GM06990 (cell line): ENCODE results near the gene GNAT3.

Source experiments
- DNase-seq: peaks from one replicate; pipeline ENCODE4 v3.0.0-alpha.2; 2011; ENCODE audit not compliant: insufficient read length; ENCODE audit errors: extremely low read depth
- H3K27me3 ChIP-seq: replicated peaks from 2 replicates; pipeline ENCODE4 v1.6.0; 2011; ENCODE audit warnings: low read length; ENCODE audit not compliant: control insufficient read depth, insufficient read depth
- H3K36me3 ChIP-seq: 2 replicates; pipeline ENCODE4 v1.5.1; 2011; ENCODE audit warnings: low read length; ENCODE audit not compliant: control insufficient read depth, insufficient read depth
- H3K4me3 ChIP-seq: replicated peaks from 2 replicates; pipeline ENCODE4 v1.5.1; 2011; ENCODE audit warnings: low read depth, mild to moderate bottlenecking, control low read depth, low read length
- CTCF ChIP-seq: IDR thresholded peaks from 2 replicates; pipeline ENCODE4 v1.5.1; 2011; ENCODE audit warnings: low read length, control low read depth, mild to moderate bottlenecking, inconsistent platforms; ENCODE audit not compliant: insufficient read depth, poor library complexity, severe bottlenecking

The GNAT3 gene

GRCh38 chr7:80439894-80440821 is 71.7 kb downstream of the GNAT3 start:
- Histone ChIP-seq H3K27me3 (no peaks in the 10 kb centered on the region), H3K36me3 (no peaks in the 10 kb centered on the region), H3K4me3 (no peak overlapping the region)
- no peak for DNase-seq
- no peak for TF ChIP-seq CTCF

GRCh38 chr7:80435521-80435920 is 76.3 kb downstream of the GNAT3 start:
- Histone ChIP-seq H3K36me3 (no peaks in the 10 kb centered on the region), H3K4me3 (no peak overlapping the region), H3K27me3 (no peaks in the 10 kb centered on the region)
- DNase-seq: no peak
- no peak for TF ChIP-seq CTCF

GRCh38 chr7:80434047-80434446 is 77.8 kb downstream of the GNAT3 start:
- no peaks in the 10 kb centered on the region for H3K27me3 ChIP-seq
- H3K36me3 ChIP-seq: no peaks in the 10 kb centered on the region
- DNase-seq: no peak
- TF ChIP-seq CTCF: no peak
- no peak overlapping the region for H3K4me3 ChIP-seq

- DNase-seq: no peak
- no peaks in the 10 kb centered on the region for H3K36me3 ChIP-seq
Measured at GRCh38 chr7:80432166-80432565, 79.7 kb downstream of the GNAT3 start.

GRCh38 chr7:80429181-80429580 is 82.7 kb downstream of the GNAT3 start:
- Histone ChIP-seq H3K4me3 (no peak overlapping the region), H3K27me3 (no peaks in the 10 kb centered on the region), H3K36me3 (no peaks in the 10 kb centered on the region)
- TF ChIP-seq CTCF: no peak
- DNase-seq: no peak

More at GRCh38 chr7:80432166-80432565, 79.7 kb downstream of the GNAT3 start:
- H3K27me3 ChIP-seq: no peaks in the 10 kb centered on the region
- no peak for TF ChIP-seq CTCF
- no peak overlapping the region for H3K4me3 ChIP-seq
